NCI-H1930 (cell line): ENCODE results near the gene ST8SIA2.
"Not testable (repeated sequence)": the region's sequence is repeated elsewhere in the genome, so short reads cannot be mapped to it uniquely, and the experiment has no call there.

Experiments
- DNase-seq, 2 experiments: peaks; one replicate each; lab custom pipeline; 2025; lab: John Stamatoyannopoulos, UW

Gene ST8SIA2

DNA sequence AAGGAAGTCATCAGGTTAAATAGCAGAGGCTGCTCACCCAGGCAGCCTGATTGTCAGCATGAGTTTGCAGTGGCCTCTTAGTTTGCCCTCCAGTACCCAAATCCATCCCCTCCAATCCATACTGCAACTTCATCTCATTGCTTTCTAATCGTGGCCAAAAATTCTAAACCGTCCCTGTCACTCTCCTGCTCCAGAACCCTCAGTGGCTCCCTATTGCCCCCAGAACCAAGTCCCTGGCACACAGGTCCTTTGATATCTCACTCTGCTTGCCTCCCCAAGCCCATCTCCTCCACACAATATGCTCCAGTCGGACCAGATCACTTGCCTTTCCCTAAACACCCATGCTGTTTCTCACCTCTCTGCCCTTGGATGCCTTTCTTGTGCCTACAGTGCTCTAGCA is 49.7 kb downstream of the ST8SIA2 start:
- DNase-seq, result no peak

DNA sequence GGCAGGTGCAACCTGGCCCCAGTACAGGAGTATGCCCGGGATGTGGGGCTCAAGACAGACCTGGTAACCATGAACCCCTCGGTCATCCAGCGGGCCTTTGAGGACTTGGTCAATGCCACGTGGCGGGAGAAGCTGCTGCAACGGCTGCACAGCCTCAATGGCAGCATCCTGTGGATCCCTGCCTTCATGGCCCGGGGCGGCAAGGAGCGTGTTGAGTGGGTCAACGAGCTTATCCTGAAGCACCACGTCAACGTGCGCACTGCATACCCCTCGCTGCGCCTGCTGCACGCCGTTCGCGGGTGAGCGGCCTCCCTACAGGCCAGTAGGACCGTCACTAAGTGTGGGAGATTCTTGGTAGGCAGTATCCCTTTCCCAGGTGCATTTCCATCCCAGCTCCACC is 51.0 kb downstream of the ST8SIA2 start:
- DNase-seq, result no peak

DNA sequence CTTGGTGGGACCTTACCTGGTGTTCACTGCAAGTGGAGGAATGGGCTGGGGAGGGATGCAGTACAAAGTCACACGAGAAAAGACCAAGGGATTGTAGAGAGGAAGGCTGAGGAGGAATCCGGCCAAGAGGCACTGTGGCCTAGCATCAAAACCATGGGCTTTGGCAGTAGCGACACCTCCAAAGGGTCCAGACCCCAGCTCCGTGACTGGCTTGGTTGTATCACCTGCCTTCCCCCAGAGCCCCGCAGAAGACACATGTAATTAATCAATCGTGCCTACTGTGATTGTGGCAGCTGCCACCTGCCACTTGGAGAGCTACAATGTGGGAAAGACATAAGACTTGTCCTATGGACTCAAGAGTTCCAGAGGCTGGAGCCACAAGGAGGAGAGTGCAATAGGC is 54.7 kb downstream of the ST8SIA2 start:
- no peak for DNase-seq

DNA sequence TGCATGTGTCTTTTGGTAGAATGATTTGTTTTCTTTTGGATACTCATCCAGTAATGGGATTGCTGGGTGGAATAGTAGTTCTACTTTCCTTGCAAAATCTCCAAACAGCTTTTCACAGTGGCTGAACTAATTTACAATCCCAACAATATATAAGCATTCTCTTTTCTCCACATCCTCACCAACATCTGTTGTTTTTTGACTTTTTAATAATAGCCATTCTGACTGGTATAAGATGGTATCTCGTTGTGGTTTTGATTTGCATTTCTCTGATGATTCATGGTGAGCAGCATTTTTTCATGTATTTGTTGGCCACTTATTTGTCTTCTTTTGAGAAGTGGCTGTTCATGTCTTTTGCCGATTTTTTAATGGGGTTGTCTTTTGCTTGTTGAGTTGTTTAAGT is 55.8 kb downstream of the ST8SIA2 start:
- no peak for DNase-seq

DNA sequence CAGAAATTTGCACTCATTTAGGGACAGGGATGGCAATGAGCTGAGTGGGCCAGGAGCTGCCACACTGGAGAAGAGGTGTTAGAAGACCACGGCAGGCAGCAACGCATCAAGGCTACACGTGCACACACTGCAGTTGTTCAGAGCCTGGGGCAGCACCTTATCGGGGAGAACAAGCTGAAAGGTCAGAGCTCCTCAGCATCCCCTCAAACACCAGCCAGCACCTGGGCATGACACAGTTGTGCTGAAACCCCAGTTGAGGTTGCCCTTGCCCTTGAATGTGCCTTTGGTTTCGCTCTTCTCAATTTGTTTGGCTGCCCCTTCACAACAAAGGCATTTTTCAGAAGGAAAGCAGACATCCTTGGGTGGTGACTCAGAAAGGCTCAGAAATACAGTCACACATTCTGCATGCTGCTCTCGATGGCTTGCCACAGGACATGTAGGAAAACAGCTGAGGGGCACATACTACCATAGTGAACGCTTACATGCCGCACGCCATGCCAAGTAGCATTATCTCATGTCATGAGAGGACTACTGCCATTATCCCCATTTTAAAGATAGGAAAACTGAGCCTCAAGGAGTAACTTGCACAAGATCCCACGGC is 57.6 kb downstream of the ST8SIA2 start:
- DNase-seq, result no peak

DNA sequence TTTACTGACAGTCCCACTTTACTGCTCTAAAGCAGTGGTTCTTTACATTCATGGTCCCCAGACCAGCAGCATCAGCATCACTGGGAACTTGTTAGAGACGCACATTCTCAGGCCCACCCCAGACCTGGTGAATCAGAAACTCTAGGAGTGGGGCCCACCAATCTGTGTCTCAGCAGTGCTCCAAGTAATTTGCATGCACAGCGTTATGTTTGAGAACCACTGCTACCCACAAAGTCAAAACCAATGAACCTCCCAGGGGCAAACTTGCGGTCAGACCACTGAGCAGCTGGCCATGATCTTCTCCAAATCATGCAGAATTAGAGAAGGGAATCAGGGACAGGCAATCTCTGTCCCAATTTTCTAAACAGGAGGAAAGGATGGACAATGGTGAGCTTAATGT is 58.5 kb downstream of the ST8SIA2 start:
- DNase-seq, result no peak

DNA sequence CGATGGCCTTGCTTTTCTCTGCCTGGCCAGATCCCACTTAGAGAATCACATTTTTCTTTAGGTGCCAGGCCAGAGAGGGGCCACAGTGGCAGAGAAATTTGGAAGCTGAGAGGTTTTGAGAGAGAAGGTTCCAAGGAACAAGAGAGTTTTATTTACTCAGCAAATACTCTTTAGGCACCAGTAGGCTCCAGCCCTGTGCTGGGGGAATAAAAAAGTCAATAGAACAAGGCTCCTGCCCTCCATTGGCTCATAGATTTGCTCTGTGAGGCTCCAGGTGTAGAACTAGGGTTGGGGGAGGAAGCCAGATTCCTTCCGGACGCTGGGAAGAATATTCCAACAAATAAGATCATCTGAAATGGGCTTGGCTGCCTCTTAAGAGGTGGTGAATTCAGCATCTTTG is 59.9 kb downstream of the ST8SIA2 start:
- no peak for DNase-seq

DNA sequence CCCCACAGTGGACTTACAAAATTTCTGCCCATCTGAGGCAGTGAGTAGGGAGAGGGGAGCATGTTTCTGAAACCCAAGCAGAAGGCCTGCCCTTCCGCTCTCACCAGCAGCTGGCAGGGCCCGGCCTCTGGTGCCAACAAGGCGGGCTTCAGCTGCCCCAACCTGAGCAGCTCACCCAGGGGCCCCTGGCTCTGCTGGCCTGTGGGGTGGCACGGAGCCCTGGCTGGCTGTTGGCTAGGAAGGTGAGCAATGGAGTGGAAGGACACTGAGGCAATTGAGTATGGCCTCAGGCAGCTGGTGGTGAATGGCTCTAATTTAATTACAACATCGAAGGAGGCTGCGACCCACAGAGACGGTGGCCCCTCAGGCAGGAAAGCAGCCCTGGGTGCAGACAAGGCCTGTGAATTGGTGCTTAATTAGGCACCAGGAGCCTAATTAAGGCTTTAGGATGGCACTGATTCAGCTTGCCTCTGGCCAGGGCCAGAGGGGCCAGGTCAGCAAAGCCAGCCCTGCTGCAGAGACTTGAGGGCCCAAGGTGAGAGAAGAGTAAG is 60.9 kb downstream of the ST8SIA2 start:
- DNase-seq, result no peak

DNA sequence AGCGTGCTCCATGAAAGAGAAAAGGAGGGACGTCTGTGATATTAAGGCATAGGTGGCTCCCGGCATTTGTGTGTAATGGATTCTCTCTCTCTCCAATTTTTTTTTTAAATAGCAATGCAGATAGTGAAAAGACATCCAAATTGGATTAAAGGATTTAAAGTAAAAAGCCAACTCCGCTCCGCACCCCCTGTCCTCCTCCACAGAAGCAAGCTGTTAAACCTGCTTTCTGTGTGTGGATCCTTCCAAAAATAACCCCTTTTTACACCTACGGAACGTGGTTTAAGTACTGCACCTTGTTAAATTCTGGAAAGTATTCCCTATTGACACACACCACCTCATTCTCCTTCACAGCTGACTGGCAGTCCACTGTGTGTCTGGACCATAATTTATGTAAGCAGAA is 61.6 kb downstream of the ST8SIA2 start:
- no peak for DNase-seq

DNA sequence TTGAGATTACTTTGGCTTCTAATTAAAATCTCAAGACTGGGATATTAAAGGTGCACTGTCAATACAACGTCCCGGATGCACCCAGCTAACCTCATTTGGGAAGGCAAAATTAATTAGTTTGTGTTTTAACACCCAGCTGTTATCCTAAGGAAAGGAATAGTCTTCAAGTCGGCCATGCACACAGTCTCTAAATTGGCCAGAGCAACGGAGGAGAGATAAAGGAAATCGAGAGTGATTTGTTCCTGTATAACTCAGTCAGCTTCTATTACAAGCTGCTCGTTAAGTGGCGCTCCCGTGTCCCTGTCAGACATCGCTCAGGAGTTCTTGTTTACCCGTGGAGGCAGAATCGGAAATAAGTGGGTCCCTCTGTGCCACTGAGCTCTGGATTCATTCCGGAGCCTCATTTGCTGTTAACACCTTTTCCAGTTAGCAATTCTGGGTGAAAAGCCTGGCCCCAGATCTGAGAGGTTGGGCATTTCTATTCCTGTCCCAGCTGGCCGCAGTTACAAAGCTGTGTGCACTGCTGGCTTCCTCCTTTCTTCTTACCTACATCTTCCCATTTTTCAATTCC is 63.9 kb downstream of the ST8SIA2 start:
- DNase-seq, result no peak

DNA sequence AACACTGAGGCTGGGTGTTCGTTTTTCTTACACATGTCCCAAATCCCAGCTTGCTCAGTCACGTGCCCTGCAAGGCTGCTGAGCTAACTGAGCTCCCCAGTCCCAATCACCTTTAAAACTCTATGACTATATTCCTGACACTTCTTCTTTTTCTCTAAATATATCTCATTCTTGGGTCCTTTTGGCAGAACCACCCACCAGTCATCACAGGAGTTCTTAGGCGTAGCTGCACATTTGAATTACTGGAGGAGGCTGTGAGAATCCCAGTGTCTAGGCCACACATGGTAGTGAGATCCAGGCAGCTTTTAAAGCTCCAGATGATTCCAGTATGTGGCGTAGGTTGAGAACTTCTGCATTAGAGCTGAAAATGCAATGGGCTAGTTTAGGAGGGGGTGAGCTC is 66.3 kb downstream of the ST8SIA2 start:
- no peak for DNase-seq

DNA sequence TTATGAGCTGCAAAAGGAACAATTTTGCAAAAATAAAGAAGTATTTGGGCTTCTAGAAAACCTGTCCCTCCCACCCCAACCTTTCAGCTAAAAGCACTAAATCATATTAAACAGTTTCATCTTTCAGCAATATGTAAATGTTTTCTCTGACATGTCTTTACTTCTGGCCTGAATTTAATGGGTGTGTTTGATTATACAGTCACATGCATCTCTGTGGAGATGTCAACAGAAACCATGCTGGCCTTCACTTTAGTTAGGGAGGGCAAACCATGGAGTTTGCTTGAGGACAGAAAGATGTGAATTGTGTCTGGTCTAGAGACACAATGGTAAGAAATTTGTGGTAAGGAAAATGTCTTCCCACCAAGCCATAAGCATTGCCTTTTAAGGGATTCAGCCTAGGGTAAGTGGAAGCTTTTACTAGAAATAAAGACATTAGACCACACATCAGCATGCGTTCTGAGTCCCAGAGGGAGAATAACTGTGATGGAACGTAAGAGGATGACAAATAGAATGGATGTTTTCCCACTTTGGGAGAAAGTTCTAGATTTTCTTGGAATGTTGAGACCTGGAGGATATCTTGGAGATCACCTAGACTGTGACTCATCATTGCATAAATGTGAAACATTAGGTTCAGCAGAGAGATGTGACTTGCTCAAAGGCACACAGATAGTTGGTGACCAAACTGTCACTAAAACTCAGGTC is 68.9 kb downstream of the ST8SIA2 start:
- no peak for DNase-seq

DNA sequence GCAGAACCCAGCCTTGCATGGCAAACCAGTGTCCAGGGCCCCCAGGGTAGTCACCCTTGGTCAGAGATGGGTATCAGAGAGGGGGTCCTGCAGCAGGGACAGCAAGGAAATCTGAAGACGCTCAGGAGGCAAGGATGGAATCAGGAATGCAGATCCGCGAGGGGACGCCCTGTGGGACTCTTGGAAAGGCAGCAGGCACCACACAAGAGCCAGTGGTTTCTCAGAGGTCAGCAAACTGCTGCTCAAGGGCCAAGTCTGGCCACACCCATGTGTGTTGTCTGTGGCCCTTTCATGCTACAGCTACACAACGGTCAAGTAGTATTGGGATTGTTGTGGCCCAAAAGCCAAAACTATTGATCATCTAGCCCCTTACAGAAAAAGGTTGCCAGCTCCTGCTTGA is 69.7 kb downstream of the ST8SIA2 start:
- DNase-seq, result no peak

DNA sequence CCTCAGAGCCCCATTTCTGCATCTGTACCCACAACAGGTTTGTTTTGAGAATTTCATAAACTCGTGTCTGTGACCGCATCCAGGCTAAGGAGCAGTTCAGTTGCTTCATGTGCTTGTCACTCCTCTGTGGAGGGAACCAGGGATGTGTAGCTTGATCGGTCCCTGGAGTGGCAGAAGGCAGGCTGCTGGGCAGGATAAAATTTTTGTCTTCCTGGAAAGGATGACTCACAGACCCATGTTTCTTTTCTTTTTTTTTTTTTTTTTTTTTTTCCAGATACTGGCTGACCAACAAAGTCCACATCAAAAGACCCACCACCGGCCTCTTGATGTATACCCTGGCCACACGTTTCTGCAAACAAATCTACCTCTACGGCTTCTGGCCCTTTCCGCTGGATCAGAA is 70.1 kb downstream of the ST8SIA2 start:
- DNase-seq, result no peak

DNA sequence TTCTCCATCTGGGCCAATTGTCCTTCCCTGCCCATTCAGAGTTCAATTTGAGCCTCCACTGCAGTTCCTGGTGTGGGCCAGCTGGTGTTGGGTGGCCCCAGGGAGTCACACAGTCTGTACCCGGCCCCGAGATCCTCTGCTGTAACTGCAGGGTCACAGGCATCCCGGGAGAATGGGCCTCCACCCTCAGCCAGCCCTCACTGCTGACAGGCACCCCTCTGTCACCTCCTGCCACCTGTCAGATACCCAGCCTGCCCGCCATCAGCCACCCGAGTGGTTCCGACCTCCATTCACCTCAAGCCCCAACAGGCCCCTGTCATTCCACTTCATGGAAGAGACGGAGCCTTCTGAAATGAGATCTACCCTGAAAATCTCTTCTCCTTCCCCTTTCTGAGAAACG is 73.2 kb downstream of the ST8SIA2 start:
- DNase-seq, result no peak

DNA sequence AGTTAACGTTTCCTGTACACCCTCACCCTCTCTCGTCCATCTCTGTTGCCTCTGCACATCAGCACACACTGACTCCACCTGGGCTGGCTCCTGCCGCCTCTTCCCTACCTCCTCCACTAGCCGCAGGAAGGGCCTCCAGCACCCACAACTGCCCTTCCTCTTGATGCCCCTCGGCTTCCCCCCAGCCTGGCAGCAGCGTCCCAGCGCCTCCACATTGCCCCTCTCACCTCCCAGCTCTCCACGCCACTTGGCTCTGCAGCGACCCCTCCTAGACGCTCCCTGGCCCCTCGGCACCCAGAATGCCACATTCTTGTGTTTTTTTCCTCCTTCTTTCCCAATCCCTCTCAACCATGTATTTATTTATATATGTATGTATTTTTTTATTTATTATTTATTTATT is 73.6 kb downstream of the ST8SIA2 start:
- no peak for DNase-seq

DNA sequence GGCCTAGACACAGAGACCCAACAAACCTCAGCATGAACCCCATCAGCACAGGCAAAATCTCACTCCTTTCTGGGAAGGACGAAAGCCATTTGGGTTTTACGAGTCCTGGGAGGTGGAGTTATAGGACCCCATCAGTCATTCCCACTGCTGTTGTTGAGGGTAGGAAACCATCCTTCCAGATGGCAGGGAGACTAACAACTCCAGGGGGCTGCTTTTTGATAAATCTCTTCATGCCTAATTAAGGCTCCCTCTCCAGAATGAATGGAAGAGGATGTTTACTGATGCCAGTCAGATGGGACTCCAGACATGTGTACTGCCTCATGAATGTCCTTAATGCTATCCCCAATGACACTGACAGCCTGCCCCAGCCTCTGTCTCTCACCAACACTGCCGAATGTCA is 75.3 kb downstream of the ST8SIA2 start:
- no peak for DNase-seq

DNA sequence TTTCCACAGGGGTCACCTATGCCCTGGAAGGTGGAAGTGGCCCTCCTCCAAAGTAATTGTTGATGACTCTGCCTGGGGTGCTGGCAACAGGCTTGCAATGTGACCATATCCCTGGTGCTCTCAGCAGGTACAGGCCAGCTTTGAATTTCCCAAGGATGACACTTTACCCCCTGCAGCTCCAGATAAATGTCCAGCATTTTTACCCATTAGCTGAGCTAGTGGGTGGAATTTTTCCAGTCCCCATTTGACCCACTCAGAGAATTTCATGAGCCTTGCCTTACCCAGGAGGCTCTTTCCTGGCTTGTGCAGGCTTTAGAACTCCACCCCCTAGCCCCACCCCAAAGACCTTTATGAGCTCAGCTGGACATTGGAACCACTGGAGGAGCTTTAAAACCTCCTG is 77.6 kb downstream of the ST8SIA2 start:
- no peak for DNase-seq

DNA sequence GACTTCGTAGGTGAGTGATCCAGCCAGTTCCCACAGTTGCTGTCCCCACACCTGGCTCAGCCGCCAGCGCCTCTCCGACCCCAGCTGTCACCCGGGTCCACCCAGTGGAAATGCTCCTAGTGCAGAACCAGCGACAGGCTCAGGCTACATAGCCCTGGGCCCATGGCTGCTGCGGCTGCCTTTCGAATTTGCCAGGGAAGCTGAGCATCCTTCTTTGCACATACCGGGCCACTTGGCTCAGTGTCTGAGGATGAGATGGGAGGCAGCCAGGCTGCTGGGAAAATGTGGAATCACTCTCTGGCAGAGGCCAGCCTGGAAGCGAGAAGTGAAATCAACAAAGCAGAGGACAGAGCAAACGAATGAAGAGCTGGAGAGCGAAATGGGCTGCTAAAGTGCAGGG is 80.1 kb downstream of the ST8SIA2 start:
- no peak for DNase-seq

DNA sequence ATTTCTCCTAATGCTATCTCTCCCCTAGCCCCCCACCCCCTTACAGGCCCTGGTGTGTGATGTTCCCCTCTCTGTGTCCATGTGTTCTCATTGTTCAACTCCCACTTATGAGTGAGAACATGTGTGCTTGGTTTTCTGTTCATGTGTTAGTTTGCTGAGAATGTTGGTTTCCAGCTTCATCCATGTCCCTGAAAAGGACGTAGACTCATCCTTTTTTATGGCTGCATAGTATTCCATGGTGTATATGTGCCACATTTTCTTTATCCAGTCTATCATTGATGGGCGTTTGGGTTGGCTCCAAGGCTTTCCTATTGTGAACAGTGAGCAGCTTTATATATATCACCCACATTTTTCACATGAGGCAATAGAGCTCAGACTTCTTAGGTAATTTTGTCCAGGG is 86.0 kb downstream of the ST8SIA2 start:
- not testable (repeated sequence) for DNase-seq

DNA sequence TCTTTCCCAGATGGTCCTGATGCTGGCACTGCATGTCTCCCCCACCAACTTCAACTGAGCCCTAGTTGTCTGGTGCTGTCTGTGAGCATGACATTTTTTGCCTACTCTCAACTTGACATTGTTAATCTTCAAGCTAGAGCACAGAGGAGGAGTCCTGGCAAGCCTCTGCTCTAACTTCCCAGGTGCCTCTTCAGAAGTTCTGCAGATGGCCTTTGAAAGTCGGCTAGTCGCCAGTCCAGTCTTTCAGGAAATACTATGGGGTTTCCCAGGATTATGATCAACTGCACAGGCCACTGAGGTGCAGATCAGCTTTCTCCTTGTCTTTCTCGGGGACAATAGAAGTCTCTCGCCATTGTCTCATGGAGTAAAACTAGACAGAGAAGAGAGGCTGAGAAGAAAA is 86.7 kb downstream of the ST8SIA2 start:
- no peak for DNase-seq

DNA sequence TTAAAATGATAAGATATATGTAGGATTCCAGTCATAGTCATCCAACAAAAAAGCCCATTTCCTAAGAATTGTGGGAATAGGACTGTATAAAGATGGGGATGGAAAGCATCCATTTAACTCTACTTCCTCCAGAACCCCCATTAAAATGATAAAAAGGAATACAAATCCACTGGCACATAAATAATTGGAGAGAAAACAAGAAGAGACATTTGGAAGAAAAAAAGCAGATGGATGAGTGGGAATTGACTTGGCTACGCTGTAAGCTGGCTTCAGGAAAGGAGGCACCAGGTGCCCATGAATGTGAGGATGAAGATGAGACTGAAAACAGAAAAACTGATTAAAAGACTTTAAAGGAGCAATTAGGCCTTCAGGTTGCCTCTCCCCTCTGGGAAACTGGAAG is 91.8 kb downstream of the ST8SIA2 start:
- DNase-seq, result no peak

DNA sequence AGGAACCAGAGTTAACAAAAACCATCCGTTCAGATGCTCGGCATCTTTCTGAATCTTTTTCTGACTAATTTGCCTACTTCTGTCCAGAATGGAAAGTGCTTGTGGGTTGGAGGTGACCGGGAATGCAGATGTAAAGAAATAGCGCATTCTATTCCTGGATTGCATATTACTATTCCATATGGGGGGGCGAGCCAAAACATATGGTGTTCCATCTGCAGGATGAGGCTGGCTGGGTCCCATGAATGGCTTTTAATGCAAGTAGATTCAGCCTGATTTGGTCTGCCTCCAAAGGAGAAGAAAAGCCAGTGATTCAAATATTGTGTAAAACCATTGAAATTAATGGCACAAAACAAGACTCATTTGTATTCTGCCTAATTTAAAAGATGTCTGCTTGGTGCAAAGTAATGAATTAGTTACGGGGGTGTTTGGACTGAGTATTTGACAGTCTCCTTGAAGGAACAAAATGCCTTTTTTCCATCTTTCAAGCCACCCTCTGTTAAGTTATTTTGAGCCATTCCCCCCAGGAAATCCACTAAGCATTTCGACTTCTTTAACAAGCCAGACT is 99.0 kb downstream of the ST8SIA2 start:
- no peak for DNase-seq
